HG03196 (cell line): ENCODE measurements around the gene CACNA1I.

Source experiments
- ATAC-seq: cut with Tn5 transposase; IDR thresholded peaks from one replicate; pipeline ENCODE4 v1.9.1; 2021; ENCODE audit not compliant: unreplicated experiment

CACNA1I gene

DNA sequence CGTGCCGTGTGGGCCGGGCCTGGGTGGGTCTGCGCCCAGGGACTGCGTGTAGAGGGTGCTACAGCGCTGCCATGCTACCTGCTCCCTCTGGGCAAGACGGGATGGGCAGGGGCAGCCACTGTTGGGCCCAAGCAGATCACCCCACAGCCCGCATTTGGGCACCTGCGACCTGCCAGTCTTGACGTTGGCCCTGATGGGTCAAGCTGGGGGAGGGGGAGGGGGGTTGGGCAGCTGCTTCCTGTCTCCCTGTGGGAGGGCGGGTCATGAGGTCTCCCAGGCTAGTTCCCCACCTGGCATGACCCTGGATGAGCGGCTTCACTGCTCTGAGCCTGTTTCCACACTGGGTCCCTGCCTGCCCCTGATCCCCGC lies 35.2 kb upstream of the CACNA1I start:
- ATAC-seq: no peak

DNA sequence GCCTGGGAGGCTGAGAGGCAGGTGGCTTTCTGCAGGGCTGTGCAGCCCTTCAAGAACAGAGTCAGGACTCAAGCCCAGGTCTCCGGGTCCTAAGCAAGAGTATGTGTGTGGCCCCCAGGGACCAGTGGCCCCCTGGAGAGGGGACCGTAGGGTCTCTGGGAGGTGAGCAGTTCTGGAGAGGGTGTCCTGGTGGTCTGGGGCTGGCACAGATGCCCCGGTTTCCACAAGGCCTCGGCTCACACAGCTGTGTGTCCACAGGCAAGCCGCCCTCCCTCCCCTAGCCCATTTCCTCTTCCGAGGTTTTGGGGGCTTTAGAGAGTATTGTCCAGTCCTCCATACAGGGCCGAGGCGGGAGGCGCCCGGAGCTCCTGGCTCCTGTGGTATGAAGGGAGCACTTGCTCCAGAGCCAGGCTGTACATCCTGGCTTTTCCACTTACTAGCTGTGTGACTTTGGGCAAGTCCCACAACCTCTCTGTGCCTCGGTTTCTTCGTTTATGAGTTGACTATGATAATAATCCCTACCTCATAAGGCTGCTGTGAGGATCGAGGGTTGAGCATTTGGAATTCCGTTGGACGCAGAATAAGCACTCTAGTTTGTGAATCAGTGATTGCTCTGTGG lies 34.6 kb upstream of the CACNA1I start:
- no peak for ATAC-seq

DNA sequence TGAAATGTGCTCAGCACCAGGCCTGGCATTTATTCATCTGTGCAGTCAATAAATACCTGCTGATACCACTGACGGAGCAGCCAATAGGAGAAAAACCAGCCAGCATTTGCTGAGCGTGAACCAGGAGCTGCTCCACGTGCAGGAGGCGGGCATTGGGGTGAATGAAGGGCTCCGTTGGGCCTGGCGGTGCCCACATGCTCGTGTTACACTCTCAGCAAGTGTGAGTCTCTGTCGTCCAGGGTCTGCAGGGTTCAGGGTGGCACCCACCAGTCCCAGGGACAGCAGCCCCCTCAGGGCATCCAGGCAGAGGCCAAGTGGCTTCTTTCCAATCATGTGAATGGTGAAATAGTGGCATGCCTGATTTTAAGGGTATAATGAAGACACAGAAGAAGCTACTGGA lies 33.8 kb upstream of the CACNA1I start:
- ATAC-seq: no peak

DNA sequence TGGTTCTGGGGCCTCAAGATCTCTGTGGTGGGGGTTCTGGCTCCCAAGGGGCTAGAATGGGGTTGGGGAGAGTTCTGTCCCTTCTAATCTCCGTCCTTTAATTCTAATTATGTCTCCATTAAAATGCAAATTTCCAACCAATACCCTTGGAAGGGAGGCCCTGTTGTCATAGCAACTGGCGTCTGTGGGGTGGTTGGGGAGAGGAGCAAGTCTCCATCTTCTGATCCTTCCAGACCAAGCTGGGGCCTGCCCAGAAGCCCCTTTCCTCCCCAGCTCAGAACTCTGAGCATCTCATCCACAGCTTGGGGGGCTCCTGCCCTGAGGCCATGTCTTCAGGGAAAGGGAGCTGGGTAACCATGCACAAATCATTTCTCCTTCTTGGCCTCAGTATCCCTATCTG lies 32.6 kb upstream of the CACNA1I start:
- no peak for ATAC-seq

DNA sequence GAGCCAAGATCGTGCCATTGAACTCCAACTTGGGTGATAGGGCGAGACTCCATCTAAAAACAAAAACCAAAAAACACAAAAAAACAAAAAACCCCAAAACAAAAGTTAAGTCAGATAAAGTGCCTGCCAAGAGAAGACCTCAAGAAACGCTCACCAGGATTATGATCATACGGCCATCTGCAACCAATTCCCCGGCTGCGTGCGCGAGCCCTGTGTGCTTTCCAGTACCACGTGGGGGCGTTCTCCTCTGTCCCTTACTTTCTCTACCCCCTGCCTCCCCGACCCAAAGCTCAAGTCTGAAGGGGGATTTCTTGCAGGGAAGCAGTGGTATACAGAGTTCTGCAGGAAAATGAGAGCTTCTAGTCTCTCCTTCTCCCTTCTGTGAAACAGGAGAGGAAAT lies 27.5 kb upstream of the CACNA1I start:
- no peak for ATAC-seq

DNA sequence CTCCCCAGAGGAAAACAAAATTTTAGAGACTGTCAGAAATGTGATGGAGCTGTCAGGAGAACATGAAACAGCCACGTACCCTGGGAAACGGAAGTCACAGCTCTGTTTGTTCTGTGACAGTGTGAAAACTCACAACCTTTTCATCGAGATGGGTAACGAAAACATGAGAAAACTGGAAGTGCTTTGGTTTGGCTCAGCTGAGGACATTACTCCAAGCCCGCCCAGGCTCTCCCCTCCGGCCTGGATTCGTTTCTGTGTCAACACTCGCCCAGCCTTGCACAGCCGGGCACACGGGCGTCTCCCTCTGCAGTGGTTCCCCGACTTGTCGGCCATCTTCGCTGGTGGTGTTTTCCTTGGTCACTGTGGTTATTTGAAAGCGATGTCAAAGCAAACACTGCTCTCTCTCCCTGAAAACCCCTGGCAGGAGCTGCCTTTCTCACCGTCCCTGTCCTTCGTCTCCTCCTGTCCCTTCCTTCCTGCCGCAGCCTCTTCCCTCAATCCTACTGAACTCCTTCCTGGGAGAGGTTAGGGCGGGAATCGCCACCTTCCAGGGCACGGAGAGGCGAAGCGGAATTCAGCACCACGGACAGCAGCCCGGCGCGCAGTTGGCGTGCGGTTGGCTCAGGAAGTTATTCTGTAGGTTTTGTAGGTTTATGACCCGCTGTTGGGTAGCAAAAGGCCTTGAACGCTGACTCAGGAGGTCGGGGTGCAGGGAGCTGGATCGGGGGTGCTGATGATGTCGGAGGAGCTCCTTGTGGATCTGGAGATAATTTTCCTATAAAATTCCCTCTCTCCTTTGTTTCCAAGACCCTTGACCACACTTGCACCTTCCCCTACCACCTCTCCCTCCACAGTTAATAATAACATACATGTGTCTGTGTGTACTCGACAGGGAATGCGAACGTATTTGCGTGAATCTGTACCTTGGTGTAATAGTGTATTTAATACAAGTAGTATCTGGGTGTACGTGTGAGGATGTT lies 24.9 kb upstream of the CACNA1I start:
- no peak for ATAC-seq

DNA sequence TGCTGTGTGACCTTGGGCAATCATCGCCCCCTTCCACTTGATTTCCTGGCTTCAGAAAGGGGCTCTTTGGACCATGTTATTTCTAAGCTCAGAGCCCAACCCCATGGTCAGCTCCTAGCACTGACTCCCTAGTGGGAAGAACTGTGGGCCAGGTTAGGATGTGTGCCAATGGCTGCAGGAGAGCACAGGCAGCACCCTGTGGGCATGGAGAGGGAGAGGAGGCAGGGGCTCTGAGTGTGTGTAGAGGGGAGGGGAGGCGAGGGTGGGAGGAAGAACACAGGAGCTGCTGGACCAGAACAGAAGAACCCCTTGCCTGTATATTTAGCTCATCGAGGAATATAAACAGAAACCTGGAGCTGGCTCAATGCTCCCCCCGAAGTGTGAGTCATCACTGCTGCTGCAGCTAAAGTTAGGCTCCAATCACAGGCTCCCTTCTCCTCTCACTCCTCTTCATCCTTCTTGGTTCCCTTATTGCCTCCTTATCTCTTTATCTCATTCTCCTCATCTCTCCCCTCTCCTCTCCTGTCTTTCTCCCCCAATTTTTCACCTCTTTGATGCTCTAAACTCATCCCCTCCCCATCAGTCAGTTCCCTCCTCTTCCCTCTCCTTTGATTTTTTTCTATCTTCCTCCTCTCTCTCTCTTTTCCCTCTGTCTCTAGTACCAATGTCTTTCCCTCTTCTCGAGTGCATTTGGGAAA lies 23.5 kb upstream of the CACNA1I start:
- ATAC-seq: no peak

DNA sequence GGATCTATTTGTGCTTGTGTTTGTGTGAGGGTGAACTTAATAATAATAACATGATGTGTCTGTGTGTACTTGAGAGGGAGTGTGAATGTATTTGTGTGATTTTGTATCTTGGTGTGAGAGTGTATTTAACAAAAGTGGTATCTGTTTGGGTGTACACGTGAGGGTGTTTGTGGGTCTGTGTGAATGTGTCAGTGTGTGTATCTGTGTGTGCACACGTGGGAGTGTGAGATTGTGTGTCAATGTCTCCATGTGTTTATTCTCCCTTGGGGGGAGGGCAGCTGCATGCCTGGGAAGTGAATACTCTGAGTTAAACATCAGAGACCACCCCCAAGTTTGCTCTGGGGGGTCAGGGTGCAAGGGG lies 23.0 kb upstream of the CACNA1I start:
- no peak for ATAC-seq

DNA sequence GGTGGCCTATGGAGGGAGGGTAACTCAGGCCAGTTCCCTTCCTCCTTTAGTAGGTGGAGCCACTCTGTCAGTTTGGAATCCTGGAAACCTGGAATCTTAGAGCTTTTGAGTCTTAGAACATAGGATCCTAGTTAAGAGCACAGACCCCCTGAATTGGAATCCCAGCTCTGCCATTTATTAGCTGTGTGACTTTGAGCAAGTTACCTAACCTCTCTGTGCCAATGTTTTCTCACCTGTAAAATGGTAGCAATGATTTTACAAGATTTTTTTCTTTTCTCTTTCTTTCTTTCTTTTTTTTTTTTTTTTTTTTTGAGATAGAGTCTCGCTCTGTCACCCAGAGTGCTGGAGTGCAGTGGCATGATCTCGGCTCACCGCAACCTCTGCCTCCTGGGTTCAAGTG lies 17.1 kb upstream of the CACNA1I start:
- ATAC-seq: no peak

DNA sequence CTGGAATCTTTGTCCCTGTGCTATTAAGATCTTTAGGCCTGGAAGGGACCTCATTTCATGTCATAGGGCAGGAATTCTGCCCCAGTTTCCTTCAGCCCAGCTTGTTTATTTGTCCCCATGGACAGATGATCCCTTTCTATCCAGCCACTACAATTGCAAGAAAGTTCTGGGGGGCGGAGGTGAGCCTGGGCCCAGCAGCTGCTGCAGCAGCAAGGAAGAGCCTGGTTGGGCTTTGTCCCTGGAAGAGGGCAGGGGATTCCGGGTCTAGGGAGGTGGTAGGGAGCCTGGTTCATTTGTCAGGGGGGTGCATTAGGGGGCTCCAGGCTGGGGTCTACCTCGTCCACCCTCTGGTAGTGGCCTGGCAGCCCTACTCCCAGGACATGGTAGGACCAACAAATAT lies 16.4 kb upstream of the CACNA1I start:
- ATAC-seq: no peak

DNA sequence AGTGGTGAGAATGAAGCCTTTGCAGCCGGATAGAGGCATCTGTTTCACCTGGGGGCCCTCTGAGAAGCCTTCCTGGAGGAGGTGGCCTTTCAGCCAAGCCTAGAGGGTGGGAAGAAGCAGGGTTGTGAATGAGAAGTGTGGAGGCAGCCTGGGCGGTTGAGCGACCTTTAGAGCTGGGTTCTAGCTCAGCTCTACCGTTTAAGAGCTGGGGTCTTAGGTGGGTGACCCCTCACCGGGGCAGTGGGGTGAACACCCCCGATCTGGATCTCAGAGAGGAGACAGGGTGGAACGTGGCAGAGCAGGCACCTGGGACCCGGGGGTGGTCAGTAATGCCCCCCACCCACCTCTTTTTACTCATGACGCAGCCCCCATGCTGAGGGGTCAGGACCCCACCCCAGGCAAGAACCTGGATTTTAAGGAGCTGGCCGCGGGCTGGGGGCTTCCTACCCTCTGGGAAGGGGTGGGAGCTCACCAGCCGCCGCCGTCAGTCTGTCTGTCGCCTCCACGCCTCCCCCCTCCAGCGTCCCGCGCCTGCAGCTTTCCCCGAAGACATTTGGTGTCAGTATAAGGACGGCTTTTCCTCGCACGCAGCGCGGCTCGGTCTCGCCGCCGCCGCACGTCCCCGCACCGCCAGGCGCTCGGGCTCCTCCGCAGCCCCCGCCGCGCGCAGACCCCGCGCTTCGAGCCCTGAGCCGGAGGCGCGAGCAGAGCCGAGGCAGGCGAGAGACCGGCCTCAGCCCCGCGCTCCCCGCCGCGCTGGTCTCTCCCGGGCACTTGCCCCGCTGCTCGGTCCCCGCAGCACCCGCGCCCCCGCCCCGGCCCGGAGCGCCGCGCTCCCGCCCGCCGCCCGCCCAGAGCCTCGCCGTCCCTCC lies 13.3 kb upstream of the CACNA1I start:
- ATAC-seq: no peak

DNA sequence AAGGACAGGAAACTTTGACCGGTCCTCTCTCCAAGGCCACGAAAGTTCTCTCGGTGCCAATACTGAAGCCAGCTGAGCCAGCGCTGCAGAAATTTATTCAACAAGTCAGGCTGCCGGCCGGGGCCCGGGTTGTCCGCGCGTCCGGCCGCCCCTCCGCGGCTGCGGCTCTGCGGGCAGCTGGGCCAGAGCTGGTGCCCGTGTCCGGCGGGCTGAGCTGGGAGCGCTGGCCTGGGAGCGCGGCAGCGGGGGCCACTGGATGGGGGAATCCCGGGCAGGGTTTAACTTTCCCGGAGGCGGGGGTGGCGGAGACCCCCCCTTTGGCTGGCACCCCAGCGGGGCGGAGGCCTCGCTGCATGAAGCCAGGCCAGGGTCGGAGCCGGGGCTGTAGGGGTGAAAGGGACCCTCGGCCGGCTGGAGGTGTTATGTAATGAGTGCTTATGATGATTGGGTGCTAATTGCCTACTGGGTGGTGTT lies 12.3 kb upstream of the CACNA1I start:
- no peak for ATAC-seq

DNA sequence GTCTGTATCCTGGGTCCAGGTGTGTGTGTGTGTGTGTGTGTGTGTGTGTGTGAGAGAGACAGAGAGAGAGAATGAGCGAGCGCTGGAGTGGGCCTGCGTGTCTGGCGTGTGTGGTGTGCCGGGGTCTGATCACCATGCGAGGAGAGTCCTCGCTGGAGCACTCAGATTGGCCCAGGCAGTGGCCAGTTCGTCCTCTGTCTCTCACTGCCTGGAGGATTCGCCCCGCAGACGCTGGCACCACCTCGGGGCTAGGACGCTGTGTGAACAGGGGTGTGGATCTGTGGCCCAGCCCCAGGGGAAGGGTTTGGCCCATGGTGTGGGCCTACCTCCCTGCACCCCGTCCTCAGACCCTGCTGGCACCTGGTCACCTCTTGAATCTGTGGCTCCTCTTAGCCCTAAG lies 11.6 kb upstream of the CACNA1I start:
- ATAC-seq: no peak

DNA sequence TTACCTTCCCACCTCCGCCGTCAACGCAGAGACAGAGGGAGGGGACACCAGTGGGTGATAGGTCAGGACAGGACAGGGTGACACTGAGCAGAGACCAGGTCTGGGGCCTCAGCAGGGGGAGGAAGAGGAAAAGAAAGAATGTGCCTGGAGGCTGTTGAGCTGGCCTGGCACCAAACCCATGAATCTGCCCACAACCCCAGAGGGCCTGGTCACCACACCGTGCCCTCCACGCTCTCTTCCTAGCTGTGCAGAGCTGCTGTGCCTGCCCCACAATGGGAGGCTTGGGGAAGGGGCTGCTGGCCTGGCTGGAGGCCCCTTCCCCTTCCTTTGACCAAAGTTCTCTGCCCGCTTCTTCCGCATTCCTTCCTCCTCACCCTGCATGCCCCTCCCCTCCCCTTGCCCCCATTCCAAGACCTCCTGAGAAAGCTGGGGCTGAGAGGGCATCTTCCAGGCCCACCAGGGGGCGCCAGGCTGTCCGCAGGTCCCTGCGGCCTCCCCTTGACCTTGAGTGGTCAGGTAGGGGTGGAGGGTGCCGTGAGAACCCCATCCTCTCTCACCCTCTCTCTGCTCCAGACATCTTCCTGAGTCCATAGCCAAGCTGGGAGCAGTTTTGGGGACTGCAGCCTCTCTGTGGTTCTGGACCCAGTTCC lies 11.0 kb upstream of the CACNA1I start:
- no peak for ATAC-seq

DNA sequence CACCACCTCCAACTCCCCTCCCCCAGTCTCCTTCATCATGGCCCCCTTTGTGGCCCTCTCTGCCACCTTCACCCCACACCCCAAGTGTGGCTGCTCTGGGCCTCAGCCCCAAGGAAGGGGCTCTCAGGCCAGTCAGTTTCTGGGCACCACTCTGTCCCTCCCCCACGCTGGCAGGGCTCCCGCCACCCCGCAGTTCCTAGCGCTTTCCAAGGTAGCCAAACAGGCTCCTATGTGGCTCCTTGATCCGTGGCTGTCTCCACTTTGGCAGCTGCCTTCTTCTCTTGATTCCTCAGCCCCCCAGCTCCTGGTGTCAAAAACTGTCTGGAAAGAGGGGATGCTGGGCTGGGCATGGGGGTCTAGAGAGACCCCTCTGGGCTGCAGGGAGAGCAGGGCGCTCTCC lies 10.4 kb upstream of the CACNA1I start:
- no peak for ATAC-seq

DNA sequence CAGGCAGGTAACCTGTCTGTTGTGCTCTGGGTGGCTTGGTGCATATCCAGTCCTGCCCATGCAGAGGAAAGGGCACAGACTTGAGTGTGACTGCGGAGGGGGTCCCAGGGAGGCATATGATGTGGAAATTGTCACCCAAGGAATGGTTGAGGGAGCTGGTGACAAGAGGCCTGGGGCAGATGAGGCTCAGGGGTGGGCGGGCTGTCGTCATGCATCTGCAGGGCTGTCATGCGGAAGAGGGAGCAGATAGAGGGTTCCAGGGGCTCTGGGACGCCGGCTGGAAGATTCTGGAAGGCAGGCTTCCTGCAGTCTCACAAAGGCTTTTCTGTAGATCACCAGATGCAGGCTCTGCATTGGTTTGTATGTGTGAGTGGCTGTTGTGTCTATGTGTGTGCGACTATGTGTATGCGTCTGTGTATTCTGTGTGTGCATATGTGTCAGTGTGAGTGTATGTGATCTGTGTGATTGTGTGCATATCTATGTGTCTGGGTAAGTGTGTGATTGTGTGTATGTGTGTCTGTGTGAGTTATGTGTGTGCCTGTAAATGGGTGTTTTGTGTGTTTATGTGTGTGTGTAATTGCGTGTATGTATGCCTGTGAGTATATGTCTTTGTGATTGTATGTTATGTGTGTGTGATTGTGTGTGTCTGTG lies 7.6 kb upstream of the CACNA1I start:
- no peak for ATAC-seq

DNA sequence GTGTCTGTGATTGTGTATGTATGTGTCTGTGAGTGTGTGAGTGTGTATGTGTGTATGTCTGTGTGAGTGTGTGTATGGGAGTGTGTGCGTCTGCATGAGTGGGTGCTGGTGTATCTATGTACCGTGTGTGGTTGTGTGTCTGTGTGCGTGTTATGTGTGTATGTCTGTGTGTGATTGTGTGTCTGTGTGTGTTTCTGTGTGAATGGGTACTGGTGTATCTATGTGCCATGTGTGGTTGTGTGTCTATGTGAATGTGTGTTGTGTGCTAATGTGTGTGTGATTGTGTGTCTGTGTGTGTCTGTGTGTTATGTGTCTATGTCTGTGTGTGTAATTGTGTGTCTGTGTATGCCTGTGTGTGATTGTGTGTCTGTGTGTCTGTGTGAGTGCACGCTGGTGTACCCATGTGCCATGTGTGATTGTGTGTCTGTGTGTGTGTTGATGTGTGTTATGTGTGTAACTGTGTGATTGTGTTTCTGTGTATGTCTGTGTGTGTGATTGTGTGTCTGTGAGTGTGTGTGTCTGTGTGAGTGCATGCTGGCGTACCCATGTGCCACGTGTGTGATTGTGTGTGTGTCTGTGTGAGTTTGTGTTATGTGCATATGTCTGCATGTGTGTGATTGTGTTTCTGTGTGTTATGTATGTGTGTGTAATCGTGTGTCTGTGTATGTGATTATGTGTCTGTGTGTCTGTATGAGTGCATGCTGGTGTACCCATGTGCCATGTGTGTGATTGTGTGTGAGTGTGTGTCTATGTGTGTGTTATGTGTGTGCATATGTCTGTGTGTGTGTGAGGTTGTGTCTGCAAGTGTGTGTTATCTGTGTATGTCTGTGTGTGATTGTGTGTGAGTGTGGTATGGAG lies 6.8 kb upstream of the CACNA1I start:
- no peak for ATAC-seq

DNA sequence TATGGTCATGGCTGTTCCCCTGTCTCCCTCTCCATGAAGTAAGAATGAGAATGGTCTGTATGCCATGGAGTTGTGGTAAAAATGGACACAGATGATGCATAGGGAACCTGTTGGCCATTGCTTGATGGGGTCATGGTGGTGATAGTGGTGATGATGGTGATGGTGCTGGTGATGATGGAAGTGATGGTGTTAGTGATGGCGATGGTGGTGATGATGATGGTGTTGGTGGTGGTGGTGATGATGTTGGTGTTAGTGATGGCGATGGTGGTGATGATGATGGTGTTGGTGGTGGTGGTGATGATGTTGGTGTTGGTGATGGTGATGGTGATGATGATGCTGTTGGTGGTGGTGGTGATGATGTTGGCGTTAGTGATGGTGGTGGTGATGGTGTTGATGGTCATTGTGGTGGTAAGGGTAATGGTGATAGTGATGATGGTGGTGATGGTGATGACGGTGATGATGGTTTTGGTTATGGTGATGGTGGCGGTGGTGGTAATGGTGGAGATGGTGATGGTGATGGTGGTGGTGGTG lies 5.1 kb upstream of the CACNA1I start:
- no peak for ATAC-seq
